GM12878 (cell line): ENCODE measurements around the gene PARP1.

Experiments used
- CTCF ChIP-seq, 3 experiments: IDR thresholded peaks in 2 of 3; conservative IDR thresholded peaks in 1 of 3; 2 replicates each; pipeline ENCODE4 v1.5.1; 2011; ENCODE audit warnings: low read depth in 3 of 3, low read length in 3 of 3, mild to moderate bottlenecking in 3 of 3, control low read depth in 2 of 3, moderate library complexity in 2 of 3, inconsistent platforms in 1 of 3, mixed read lengths in 1 of 3; ENCODE audit not compliant: control insufficient read depth in 2 of 3, insufficient read depth in 1 of 3; ENCODE audit errors: extremely low read depth in 1 of 3
- ETV6 ChIP-seq, 2 experiments: fragments of 450-650 bp in 1 of 2; IDR thresholded peaks in 1 of 2; conservative IDR thresholded peaks in 1 of 2; 2 replicates each; pipeline ENCODE4 v1.6.1; 2014; ENCODE audit warnings: antibody characterized with exemption in 1 of 2, borderline replicate concordance in 1 of 2, low read depth in 1 of 2, mild to moderate bottlenecking in 1 of 2, moderate library complexity in 1 of 2
- EZH2 ChIP-seq: IDR thresholded peaks from 2 replicates; pipeline ENCODE4 v1.6.1; 2012; ENCODE audit warnings: low read depth, mild to moderate bottlenecking, control low read depth, inconsistent platforms, low read length, borderline replicate concordance; ENCODE audit not compliant: control insufficient read depth
- RBBP5 ChIP-seq: fragments of 200-600 bp; sonication (generic); conservative IDR thresholded peaks from 2 replicates; pipeline ENCODE4 v1.6.1; 2016
- RFX5 ChIP-seq: IDR thresholded peaks from 2 replicates; pipeline ENCODE4 v1.6.1; 2011; ENCODE audit warnings: low read depth, low read length, improper control_type of control experiment
- STAT3 ChIP-seq: IDR thresholded peaks from 2 replicates; pipeline ENCODE4 v1.6.1; 2011; ENCODE audit warnings: low read depth, low read length, improper control_type of control experiment

DNA sequence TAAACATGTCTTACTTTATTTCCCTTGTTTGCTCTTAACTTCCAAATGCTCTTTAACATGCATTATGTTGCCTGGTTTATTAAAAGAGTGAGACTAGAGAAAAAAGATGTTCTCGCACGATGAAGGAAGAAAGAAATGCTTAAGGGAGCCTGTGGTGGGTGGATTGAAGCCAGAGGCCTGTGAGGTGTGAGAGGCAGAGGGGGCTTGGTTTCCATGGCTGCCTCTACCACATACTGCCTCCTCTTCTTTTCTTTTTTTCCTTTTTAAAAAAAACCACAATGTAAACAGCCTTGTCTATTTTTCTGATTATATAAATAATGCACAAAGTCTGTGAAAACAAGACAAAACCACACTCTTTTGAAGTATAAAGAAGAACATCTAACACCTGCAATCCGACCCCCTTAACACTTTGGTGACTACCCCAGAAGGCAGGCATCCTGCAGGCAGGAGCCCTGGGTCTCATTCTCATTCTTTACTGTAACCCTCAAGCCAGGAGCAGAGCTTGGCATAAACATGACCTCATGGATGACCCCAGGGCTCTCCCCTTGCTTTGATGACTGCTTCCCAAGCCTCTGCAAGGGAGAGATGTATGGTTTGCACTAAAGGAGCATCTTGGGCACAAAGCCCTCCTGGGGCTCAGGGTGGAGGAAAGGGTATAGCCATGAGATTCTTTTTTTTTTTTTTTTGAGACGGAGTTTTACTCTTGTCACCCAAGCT lies 10.1 kb upstream of the PARP1 start:
- TF ChIP-seq ETV6 (conservative IDR thresholded peaks at IDR 0.05 in 1 of 2, IDR thresholded peaks at IDR 0.05 in 1 of 2; ENCODE audit: borderline replicate concordance in 1 of 2, low read depth in 1 of 2) (no peak), CTCF (IDR thresholded peaks at IDR 0.05 in 2 of 3, conservative IDR thresholded peaks at IDR 0.05 in 1 of 3; ENCODE audit: control insufficient read depth in 2 of 3, extremely low read depth in 1 of 3, insufficient read depth in 1 of 3, low read depth in 3 of 3, low read length in 3 of 3) (no peak), EZH2 (no peak), RBBP5 (no peak), RFX5 (no peak), STAT3 (no peak)
